ENCODE data around the gene NUBPL.
"Not testable (repeated sequence)": the region's sequence is repeated elsewhere in the genome, so short reads cannot be mapped to it uniquely, and the experiment has no call there.

NUBPL gene

GRCh38 chr14:31887929-31888580, 326.9 kb downstream of the NUBPL start:
- Histone ChIP-seq H3K27ac (no peak overlapping the region), H3K79me2 (ENCODE audit: insufficient read depth, low read depth) (no peaks in the 10 kb centered on the region), H3K9ac (no peak overlapping the region), H3K36me3 (ENCODE audit: insufficient read depth) (no peaks in the 10 kb centered on the region), H3K27me3 (ENCODE audit: insufficient read depth, low read depth) (no peaks in the 10 kb centered on the region), H2AFZ (ENCODE audit: low read depth) (no peak overlapping the region), H3K4me3 (IDR thresholded peaks at IDR 0.05; ENCODE audit: insufficient read depth, low read depth, low read length) (no peak overlapping the region), H3K4me2 (no peak overlapping the region), H4K20me1 (ENCODE audit: insufficient read depth) (no peaks in the 10 kb centered on the region), H3K4me1 (ENCODE audit: low read depth, poor library complexity, severe bottlenecking) (no peaks in the 10 kb centered on the region)
- TF ChIP-seq, protein P1, sequence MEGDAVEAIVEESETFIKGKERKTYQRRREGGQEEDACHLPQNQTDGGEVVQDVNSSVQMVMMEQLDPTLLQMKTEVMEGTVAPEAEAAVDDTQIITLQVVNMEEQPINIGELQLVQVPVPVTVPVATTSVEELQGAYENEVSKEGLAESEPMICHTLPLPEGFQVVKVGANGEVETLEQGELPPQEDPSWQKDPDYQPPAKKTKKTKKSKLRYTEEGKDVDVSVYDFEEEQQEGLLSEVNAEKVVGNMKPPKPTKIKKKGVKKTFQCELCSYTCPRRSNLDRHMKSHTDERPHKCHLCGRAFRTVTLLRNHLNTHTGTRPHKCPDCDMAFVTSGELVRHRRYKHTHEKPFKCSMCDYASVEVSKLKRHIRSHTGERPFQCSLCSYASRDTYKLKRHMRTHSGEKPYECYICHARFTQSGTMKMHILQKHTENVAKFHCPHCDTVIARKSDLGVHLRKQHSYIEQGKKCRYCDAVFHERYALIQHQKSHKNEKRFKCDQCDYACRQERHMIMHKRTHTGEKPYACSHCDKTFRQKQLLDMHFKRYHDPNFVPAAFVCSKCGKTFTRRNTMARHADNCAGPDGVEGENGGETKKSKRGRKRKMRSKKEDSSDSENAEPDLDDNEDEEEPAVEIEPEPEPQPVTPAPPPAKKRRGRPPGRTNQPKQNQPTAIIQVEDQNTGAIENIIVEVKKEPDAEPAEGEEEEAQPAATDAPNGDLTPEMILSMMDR (conservative IDR thresholded peaks at IDR 0.05; ENCODE audit: low read depth, low read length), result no peak

DNA sequence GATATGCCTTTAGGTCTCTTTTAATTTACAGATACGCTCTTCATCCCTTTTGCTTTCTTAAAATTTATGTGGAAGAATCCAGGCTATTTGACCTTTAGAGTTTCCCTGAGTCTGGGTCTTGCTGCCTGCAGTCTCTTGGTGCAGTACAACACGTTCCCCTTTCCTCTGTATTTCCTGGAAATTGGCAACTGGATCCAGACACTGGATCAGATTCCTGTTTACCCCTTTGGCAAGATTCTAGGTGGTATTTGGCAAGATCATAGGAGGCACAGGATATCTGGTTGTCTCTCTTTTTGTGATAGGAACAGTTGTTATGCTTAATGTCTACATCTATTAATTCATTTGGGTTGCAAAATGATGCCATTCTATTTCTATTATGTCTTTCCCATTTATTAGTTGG, 328.1 kb downstream of the NUBPL start:
- Histone ChIP-seq H2AFZ (ENCODE audit: low read depth) (no peak overlapping the region), H4K20me1 (ENCODE audit: insufficient read depth) (no peaks in the 10 kb centered on the region), H3K79me2 (ENCODE audit: insufficient read depth, low read depth) (no peaks in the 10 kb centered on the region), H3K9ac (no peak overlapping the region), H3K4me1 (ENCODE audit: low read depth, poor library complexity, severe bottlenecking) (no peaks in the 10 kb centered on the region), H3K4me2 (no peak overlapping the region), H3K4me3 (IDR thresholded peaks at IDR 0.05; ENCODE audit: insufficient read depth, low read depth, low read length) (no peak overlapping the region), H3K36me3 (ENCODE audit: insufficient read depth) (no peaks in the 10 kb centered on the region), H3K27me3 (ENCODE audit: insufficient read depth, low read depth) (no peaks in the 10 kb centered on the region), H3K27ac (no peak overlapping the region)
- TF ChIP-seq, protein P1 (conservative IDR thresholded peaks at IDR 0.05; ENCODE audit: low read depth, low read length), result no peak

DNA sequence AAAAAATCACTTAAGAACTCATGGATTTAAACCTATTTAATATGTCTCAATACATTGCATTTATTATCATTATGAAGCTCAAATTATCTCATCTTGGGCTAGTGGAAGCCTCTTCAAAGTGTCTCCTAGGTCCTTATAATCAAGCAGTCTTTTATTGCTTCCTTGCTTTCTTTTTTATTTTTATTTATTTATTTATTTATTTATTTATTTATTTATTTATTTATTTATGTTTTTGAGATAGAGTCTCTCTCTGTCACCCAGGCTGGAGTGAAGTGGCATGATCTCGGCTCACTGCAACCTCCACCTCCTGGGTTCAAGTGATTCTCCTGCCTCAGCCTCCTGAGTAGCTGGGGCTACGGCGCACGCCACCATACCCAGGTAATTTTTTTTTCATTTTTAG, 329.0 kb downstream of the NUBPL start:
- H3K4me2 ChIP-seq; H4K20me1 ChIP-seq (ENCODE audit: insufficient read depth); H3K4me1 ChIP-seq (ENCODE audit: low read depth, poor library complexity, severe bottlenecking); H3K9ac ChIP-seq; H3K27ac ChIP-seq; H3K27me3 ChIP-seq (ENCODE audit: insufficient read depth, low read depth); H3K36me3 ChIP-seq (ENCODE audit: insufficient read depth); H2AFZ ChIP-seq (ENCODE audit: low read depth); H3K4me3 ChIP-seq (IDR thresholded peaks at IDR 0.05; ENCODE audit: insufficient read depth, low read depth, low read length); H3K79me2 ChIP-seq (ENCODE audit: insufficient read depth, low read depth): not testable (repeated sequence)

DNA sequence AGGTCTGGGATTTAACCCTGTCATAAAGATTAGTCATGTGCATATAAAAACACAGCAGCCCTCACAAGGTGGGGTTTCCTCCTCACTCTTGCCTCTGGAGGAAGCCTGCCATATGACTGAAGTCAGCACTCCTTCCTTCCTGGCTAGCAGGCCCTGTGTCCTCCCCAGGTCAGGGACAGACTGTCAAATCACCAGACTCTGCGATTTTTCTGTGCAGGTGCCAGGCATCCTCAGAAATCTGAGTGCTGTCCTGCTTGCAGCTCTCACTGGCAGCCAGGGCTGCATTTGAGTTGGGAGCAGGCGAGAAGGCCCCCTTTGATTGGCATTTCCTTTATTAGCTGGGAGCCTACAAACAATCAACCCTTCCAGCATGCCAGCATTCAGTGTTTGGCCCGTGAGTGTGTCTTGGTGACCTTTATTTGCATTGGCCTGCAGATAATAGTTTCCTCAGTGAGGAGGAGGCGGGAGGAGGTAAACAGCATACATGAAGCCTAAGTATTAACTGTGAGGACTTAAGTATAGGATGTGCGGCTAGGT, 332.1 kb downstream of the NUBPL start:
- no peak overlapping the region for H3K27ac ChIP-seq
- no peaks in the 10 kb centered on the region for H3K27me3 ChIP-seq (ENCODE audit: insufficient read depth, low read depth)
- H3K9ac ChIP-seq, result no peak overlapping the region
- H3K4me3 ChIP-seq (IDR thresholded peaks at IDR 0.05; ENCODE audit: insufficient read depth, low read depth, low read length), result no peak overlapping the region
- TF ChIP-seq, protein P1 (conservative IDR thresholded peaks at IDR 0.05; ENCODE audit: low read depth, low read length), result no peak
- no peak overlapping the region for H3K4me2 ChIP-seq
- H4K20me1 ChIP-seq (ENCODE audit: insufficient read depth), result no peaks in the 10 kb centered on the region
- H3K4me1 ChIP-seq (ENCODE audit: low read depth, poor library complexity, severe bottlenecking), result no peaks in the 10 kb centered on the region
- no peaks in the 10 kb centered on the region for H3K36me3 ChIP-seq (ENCODE audit: insufficient read depth)
- H3K79me2 ChIP-seq (ENCODE audit: insufficient read depth, low read depth), result no peaks in the 10 kb centered on the region
- H2AFZ ChIP-seq (ENCODE audit: low read depth), result no peak overlapping the region

DNA sequence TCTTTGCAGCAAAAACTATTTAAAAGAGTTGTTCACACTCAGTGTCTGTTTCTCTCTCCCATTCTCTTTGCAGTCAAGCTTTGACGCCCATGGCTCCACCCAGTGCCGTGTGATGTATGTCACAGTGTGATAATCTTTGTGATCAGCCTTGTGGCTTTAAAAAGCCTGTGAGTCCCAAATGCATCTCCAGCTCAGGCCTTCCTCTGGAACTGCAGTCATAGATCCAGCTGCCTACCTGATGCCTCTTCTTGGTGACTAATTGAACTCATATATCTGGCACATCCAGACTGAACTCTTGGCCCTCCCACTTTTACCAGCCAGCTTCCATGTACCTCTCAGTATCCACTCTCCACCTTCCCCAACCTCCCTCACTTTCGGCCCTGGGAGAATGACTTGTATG, 333.1 kb downstream of the NUBPL start:
- no peaks in the 10 kb centered on the region for H3K27me3 ChIP-seq (ENCODE audit: insufficient read depth, low read depth)
- H3K4me2 ChIP-seq, result no peak overlapping the region
- TF ChIP-seq, protein P1 (conservative IDR thresholded peaks at IDR 0.05; ENCODE audit: low read depth, low read length), result no peak
- no peaks in the 10 kb centered on the region for H3K4me1 ChIP-seq (ENCODE audit: low read depth, poor library complexity, severe bottlenecking)
- no peak overlapping the region for H2AFZ ChIP-seq (ENCODE audit: low read depth)
- H3K9ac ChIP-seq, result no peak overlapping the region
- H3K27ac ChIP-seq, result no peak overlapping the region
- no peaks in the 10 kb centered on the region for H3K79me2 ChIP-seq (ENCODE audit: insufficient read depth, low read depth)
- no peaks in the 10 kb centered on the region for H4K20me1 ChIP-seq (ENCODE audit: insufficient read depth)
- no peaks in the 10 kb centered on the region for H3K36me3 ChIP-seq (ENCODE audit: insufficient read depth)
- H3K4me3 ChIP-seq (IDR thresholded peaks at IDR 0.05; ENCODE audit: insufficient read depth, low read depth, low read length), result no peak overlapping the region
